NCI-H2227 treated with DMSO at 0.1 percent for 48 hours (cell line): ENCODE measurements around the gene ZDBF2.
A peak's percentile ranks its signal among the peaks of the same experiment; 100 is the strongest.
"Not testable (repeated sequence)": the region's sequence is repeated elsewhere in the genome, so short reads cannot be mapped to it uniquely, and the experiment has no call there.

ENCODE experiments used
- DNase-seq: peaks from one replicate; lab custom pipeline; 2025; lab: John Stamatoyannopoulos, UW

The ZDBF2 gene

DNA sequence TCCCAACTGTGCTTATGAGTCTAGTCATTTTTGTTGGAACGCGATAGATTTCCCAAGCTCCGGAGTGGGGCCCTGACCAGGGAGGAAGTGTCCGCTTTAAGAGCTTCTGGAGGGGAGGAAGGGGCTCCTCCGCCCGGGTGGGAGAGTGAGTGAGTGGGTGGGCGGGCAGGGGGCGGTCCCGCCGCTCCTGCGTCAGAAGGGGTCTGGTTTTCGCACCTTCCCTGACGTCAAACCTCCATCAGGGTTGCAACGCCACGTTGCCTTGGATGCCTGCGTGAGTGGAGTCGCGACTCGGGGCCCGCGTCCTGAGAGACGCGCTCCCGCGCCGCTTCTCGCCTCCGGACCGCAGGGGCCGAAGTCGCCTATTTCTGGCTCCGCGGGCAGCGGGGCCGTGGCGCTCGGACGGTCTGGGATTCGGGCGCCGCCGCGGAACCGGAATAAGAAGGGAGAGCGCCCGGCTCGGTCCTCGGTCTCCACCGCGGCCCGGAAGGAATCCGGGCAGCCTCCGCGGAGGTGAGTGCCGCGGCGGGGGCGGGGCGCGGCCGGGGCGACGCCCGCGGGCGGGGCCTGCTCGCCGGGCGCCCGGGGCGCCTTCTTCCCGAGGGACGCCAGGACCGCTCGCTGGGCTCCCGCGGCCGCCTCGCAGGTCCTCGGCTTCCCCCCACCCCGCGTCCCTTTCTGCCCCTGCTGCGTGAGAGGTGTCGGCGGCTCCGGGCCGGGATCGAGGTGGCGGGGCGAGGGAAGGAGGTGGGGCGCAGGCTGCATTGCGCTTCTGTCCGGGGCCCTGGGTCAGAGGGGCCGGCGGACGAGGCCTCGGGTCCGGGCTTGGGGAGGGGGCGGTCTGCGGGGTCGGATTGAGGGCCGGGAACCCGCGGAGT, at the start of gene ZDBF2:
TSS of gene ZDBF2 (plus strand) at position 230 of the 878 bp plus-strand sequence. CDS start 7,187 bp downstream, outside the sequence.
- peak; percentile 93 for DNase-seq

DNA sequence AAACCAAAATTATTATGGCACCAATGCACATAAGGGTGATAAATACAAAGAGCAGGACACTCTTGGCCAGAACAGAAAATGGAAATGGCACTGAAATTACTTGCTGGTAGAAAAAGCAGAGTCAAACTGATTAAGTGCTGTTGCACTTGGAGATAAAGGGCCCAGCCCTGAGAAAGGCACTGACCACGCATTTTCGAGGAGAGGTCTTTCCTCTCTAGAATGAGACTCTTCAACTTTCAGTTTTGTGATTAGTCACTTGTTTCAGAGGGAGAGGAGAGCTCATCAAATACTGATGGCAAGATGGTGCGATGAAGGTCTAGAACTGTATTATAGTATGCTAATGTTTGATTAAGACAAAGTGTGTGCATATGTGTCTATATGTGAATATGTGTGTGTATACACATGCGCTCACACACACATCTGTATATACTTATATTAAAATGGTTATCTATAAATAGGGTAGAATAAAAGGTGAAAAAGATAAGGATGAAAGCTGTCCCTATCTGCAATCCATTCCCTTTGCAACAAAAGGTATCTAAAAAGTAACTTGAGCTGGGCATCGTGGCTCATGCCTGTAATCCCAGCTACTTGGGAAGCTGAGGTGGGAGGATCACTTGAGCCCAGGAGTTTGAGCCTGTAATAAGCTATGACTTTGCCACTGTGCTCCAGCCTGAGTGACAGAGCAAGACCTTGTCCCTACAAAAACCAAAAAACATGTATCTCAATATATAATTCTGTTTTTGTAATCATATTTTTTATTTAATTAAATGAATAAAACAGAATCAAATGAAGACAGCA, 48.8 kb upstream of the ZDBF2 start:
- DNase-seq = no peak

DNA sequence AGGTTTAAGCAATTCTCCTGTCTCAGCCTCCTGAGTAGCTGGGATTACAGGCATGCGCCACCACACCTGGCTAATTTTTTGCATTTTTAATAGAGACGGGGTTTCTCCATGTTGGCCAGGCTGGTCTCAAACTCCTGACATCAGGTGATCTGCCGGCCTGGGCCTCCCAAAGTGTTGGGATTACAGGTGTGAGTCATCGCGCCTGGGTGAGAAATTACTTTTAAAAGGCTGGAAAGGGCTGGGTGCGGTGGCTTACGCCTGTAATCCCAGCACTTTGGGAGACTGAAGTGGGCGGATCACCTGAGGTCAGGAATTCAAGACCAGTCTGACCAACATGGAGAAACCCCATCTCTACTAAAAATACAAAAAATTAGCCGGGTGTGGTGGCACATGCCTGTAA, 45.8 kb upstream of the ZDBF2 start:
- DNase-seq = not testable (repeated sequence)

DNA sequence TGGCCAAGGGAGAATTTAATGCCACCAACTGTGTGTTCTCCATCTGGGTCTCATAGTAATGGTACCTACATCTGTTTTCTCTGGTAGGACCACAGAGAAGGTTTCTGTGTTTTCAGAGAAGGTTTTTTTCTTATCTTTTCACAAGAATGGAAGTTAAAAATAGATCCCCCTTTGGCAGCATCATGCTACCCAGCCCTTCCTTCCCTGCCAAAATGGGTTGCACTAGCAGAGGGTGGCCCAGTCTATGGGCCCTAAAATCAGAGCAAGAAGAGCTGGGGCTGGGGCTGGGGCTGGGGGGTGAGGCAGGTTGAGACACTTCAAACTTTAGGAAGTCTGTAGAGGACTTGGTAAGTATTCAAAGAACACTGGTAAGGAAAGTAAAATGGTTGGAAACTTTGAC, 44.8 kb upstream of the ZDBF2 start:
- DNase-seq = no peak

DNA sequence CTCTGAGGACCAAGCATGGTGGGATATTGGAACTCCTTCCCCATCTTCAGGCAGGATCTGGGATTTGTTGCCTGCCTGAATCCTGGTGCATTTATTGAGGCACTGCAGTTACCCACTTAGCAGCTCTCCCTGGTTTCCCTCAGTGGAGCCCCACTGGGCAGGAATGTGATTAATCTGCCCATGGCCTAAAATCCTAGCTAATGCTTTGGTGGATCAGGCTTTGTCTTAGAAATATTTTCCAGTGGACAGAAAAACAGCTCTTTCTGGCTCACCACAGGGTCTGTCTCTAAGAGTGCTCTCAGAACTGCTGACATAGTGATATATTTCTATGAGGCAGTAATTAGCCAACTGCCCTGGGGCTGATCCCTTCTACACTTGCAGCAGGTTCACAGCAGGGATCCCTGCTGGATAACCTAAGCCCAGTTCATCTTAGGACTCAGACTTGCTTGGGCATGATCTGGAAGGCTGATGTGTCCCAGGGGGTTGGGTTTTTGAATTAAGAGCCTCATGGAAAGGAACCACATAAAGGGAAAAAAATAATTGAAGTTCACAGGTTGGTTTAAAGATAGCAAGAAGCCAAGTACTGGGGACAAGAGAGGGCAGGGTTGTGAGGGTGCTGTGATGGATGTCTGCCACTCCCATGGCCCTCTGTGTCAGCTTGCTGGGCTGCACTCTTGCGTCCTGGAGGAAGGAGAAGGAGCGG, 44.3 kb upstream of the ZDBF2 start:
- DNase-seq = peak; percentile 100

DNA sequence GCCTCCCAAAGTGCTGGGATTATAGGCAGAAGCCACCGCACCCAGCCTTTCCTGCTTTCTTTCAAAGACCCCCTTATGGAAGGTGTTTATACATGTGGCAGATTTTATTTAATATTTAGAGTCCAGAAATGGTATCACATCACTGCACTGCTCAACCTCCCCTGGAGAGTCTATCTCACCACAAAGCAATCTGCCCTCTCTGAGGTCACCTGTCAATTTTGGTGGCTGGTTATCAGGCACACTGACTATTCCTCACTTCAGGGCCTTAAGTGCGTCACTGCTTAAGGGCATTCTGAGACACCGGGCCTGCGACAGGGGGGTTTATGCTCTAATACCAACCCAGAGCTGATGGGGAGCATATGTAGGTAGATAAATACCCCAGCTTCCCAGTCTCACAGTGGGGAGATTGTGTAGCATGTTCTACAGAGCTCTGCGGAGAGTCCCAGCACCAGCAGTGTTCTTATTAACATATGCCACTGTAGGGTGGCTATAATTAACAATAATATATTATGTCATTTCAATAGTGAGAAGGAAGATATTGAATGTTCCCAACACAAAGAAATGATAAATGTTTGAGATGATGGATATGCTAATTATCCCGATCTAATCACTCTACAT, 42.7 kb upstream of the ZDBF2 start:
- no peak for DNase-seq

DNA sequence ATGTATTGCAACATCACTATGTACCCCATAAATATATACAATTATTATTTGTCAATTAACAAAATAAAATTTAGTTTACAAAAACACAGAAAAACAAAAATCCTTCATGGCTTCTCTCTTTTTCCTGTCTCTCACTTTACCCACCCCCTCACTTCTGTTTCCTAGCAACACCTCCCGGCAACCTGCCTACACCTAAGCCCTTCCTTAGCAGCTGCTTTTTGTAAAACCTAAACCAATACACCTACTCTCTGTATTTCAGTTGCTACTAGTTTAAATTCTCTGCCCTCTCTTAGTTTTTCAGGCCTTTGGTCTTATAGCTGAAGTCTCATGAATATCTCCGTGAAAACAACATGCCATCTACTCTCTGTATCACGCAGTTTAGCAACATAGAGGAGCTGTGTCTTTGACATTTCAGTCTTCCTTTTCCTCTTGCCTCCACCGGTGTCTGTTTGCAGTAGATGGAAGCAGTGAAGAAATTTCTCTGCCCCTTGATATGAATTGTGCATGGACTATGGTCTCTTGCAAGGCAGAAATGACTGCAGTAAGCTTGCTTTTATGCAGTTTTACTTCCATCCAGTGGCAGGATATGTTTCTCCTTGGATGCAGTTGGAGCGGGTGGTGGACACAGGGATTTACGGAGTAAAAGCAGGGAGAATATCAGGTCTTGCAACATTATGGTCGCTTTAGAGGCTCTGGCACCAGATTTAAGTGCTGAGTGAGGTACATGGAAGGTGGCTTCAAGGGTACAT, 42.0 kb upstream of the ZDBF2 start:
- peak; percentile 93 for DNase-seq

DNA sequence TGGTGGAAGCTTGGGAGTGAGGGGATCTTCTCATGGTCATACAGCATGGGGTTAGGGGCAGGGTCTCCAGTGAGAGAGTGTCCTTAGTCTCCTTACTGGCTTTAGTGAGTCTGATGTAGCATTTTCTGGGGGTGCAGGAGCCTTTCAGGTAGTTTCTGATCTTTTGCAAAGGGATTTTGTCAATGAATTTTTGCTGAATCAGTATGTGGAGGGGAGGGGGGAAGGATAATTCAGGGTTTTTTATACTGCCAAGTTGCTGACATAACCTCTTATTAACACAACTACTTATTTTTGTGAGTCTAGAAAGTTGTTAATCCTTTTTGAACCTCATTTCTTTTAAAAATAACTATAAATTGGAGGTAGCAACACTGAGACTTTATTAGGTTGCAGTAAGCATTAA, 35.3 kb upstream of the ZDBF2 start:
- no peak for DNase-seq

DNA sequence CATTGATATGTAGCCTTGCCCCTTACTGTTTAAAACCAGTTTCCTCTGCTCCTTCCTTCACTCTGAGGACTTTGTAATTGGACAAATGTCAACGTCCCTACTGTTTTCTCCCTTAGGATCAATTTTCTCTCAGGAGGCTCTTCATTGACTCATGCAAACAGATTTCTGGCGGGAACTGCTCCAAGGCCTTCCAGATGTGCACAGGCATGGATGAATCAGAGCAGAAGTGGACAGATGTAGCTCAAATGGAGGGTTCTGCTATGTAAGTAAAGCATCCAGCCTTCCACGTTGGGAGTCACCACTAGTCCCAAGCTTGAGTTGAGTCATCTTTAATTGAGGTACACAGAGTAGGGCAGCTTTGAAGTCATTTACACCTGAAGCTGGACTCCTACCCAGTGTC, 34.1 kb upstream of the ZDBF2 start:
- DNase-seq = no peak

DNA sequence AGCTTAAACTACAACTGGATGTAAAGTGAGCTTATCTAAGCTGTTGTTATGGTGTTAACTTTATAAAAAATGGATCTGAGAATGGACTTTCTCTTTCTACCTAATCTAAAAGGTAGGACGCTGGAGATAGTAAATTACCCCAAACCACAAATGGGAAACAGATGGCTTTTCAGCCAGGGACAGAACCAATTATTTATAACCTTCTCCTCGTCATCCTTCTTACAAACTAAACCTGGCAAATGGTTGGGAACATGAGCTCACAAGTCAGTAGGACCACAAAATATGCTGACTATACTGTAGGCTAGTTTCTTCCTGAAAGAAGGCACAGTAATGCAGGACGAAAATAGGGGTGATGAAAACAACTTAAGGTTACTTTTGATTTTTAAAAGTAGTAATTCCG, 32.7 kb upstream of the ZDBF2 start:
- peak; percentile 21 for DNase-seq

DNA sequence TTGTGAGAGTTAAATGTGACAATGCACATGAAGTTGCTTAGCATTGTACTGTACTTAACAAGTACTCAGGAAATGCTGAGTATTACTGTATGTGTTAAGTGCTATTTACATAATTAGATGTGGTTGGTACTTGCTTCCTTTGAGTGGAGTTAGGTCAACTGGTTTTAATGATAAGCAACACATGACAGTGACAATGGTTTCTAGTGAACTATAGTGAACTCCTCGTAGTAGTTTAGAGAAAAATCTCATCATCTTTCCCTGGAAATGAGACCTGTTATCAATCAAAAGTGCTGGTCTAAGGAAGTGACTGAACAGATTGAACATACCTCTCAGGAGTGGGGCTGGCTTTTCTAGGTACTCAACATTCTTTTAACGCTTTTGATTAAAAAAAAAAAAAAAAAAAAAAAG, 29.2 kb upstream of the ZDBF2 start:
- DNase-seq = no peak

DNA sequence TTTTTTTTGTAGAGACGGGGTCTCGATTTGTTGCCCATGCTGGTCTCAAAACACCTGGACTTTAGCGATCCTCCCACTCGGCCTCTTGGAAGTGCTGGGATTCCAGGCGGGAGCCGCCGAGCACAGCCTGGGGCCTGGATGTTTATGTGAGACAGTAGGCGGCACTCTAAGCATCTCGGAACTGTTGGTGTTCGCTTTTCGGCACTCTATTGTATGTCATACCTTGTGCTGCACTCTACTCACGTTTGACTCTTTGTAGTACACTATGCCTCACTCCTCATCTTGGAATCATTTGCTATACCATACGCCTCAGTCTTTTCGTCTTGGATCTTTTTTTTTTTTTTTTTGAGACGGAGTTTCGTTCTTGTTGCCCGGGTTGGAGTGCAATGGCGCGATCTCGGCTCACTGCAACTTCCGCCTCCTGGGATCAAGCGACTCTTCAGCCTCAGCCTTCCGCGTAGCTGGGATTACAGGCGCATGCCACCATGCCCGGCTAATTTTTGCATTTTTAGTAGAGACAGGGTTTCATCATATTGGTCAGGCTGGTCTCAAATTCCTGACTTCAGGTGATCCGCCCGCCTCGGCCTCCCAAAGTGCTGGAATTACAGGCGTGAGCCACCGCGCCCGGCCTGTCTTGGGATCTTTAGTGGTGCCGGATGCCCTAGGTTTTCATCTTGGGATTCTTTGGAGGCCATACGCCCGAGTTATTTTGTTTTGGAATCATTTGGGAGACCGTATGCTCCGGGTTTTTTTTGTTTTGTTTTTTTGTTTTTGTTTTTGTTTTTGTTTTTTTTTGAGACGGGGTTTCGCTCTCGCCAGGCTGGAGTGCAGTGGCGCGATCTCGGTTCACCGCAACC, 24.2 kb upstream of the ZDBF2 start:
- DNase-seq = no peak

DNA sequence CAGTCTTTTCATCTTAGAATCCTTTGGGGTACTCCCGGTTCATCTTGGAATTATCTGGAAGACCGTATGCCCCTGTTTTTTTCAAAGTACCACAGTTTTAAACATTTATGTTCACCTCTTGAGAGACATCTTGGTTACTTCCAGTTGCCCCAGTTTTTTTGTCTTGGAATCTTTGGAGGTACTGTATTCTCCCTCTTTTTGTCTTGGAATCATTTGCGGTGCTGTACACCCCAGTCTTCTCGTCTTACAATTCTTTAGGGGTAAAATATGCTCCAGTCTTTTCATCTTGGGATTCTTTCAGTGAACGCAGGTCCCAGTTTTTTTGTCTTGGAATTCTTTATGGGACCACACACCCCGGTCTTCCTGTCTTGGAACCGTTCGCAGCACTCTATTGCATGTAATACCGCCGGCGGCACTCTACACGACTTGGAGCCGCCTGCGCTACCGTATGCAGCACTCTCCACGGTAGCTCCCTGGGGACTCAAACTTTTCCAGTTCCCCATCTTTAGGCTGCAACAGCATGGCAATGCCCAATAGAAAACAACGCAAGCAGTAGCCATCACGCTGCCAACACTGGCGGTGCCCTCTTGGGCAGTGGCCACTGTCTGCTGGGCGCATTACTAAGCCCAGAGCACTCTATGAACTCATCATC, 21.2 kb upstream of the ZDBF2 start:
- DNase-seq = no peak

DNA sequence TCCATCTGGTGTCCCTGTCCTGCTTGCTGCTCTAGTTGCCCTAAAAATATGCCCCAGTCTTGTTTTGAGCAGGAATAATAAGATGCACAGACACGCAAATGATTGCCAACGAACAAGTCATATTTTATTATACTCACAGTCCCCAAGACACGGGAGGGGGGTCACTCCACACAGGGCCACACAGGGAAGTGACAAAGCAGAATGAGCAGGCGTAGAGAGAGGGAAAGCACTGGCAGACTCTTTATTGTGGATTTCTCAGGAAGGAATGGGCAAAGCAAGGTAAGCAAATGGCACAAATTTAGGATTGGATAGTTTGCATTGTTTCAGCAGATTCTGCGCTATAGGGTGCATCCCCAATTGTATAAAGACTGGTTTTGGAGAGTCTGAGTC, 20.7 kb upstream of the ZDBF2 start:
- no peak for DNase-seq

DNA sequence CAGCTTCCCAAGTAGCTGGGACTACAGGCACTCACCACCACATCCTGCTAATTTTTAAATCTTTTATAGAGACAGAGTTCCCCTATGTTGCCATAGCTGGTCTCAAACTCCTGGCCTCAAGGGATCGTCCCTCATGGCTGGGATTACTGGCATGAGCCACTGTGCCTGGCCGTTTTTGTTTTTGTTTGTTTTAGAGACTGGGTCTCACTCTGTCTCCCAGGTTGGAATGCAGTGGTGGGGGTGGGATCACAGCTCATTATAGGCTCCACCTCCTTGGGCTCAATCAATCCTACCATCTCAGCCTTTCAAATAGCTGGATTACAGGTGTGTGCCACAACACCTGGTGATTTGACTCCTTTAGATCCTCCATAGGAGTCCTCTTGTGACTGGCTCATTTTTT, 19.5 kb upstream of the ZDBF2 start:
- DNase-seq = no peak

DNA sequence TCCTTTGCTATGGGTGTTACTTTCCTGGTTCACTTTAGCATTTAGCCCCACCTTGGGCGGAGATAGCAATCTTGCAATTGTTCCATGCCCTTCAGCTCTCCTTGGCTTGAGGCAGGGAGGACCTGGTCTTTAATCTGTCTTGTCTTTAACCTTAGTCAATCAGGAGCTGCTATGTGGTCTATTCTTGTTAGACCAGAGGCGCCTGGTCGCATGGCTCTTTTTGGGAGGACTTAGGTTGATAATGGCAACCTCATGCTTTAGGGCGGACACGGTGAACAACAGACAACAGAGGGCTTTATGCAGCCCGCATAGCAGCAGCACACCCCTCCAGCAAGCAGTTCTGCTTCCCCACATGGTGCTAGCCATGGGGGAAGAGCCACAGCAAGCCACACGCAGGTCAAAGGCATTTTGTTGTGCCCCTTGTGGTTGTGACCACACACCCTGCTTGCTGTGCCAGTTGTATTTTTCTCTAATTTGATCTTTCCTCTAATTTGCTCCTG, 17.7 kb upstream of the ZDBF2 start:
- peak; percentile 28 for DNase-seq

DNA sequence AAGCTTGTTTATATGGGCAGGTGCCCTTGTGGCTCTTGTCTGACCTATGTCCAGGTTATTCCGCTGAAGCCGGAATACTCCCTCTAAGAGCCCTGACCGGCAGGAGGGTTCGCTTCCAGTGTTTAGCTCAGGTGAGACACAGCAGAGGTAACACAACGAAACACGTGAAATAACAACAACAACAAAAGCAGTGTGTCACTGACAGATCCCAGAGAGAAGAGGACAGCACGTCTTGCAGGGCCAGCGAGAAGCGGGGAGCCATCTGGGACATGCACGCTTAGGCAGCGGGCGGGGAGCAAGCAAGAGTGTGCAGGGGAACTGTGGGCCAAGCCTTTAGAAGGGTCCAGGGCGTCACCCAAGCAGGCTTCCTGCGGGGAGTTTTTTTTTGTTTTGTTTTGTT, 17.1 kb upstream of the ZDBF2 start:
- DNase-seq = no peak

DNA sequence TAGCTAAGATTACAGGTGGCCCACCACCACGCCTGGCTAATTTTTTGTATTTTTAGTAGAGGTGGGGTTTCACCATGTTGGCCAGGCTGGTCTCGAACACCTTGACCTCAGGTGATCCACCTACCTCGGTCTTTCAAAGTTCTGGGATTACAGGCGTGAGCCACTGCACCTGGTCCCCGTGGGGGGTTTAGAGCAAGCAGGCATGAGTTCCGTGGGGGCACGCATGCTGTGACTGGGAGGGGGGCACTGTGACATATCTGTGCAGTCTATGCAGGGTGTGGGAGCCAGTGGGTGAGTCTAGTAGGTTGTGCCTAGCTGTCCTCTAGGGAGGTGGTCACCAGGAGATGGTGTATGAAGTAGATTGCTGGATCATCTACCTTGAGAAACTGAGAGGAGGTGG, 16.6 kb upstream of the ZDBF2 start:
- no peak for DNase-seq

DNA sequence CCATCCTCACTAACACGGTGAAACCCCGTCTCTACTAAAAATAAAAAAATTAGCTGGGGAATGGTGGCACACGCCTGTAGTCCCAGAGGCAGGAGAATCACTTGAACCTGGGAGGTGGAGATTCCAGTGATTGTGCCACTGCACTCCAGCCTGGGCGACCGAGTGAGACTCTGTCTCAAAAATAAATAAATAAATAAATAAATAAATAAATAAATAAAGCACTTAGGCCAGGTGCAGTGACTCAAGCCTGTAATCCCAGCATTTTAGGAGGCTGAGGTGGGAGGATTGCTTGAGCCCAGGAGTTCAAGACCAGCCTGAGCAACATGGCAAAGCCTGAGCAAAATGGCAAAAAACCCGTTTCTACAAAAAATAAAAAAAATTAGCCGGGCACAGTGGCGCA, 15.8 kb upstream of the ZDBF2 start:
- DNase-seq = not testable (repeated sequence)
